Neural cell (in vitro differentiated cells): ENCODE data around the gene PARVA.

Experiments used
- CTCF ChIP-seq: fragments of 450-650 bp; IDR thresholded peaks from 2 replicates; pipeline ENCODE4 v1.5.1; 2014; ENCODE audit warnings: antibody characterized with exemption, mild to moderate bottlenecking, moderate library complexity; ENCODE audit not compliant: poor library complexity, severe bottlenecking
- EP300 ChIP-seq: fragments of 450-650 bp; conservative IDR thresholded peaks from 2 replicates; pipeline ENCODE4 v1.6.1; 2014; ENCODE audit warnings: antibody characterized with exemption, mild to moderate bottlenecking, moderate library complexity; ENCODE audit not compliant: poor library complexity, severe bottlenecking
- EZH2 ChIP-seq: fragments of 200-600, 300-800 bp; shearing (Covaris generic), sonication (generic); IDR thresholded peaks from 2 replicates; pipeline ENCODE4 v1.6.1; 2014; ENCODE audit warnings: antibody characterized with exemption, low read length, borderline replicate concordance, mild to moderate bottlenecking; ENCODE audit not compliant: insufficient read depth, poor library complexity, severe bottlenecking
- POLR2AphosphoS5 ChIP-seq: IDR thresholded peaks from 2 replicates; pipeline ENCODE4 v1.6.1; 2012
- SMC3 ChIP-seq: fragments of 450-650 bp; conservative IDR thresholded peaks from 2 replicates; pipeline ENCODE4 v1.6.1; 2014; ENCODE audit warnings: antibody characterized with exemption, mild to moderate bottlenecking, moderate library complexity; ENCODE audit not compliant: poor library complexity

DNA sequence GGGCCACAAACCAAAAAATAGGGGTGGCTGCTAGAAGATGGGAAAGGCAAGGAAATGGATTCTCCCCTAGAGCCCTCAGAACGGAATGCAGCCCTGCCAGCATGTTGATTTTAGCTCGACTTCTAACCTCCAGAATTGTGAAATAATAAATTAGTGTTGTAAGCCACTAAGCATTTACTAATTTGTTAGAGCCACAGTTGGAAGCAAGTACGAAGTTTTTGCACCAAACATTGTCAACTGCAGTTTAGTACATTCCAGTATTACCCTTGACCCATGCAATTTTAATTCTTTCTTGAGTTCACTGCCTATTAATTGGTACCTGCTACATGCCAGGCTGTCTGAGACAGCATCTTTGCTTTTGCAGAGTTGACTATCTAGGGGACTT, 32.2 kb downstream of the PARVA start:
- TF ChIP-seq CTCF (no peak), POLR2AphosphoS5 (no peak), SMC3 (no peak), EP300 (no peak), EZH2 (no peak)
